HEK293 (cell line): ENCODE measurements around the gene SCFD2.

Experiments
- CTCF ChIP-seq: fragments of 450-650 bp; formaldehyde crosslinking; IDR thresholded peaks from 2 replicates; pipeline ENCODE4 v1.5.1; 2016; ENCODE audit warnings: missing biosample characterization, missing genetic modification characterization
- ELK4 ChIP-seq: IDR thresholded peaks from 2 replicates; pipeline ENCODE4 v1.6.1; 2011; ENCODE audit warnings: mild to moderate bottlenecking, low read depth, low read length, borderline replicate concordance
- ZNF140 ChIP-seq: fragments of 450-650 bp; formaldehyde crosslinking; IDR thresholded peaks from 2 replicates; pipeline ENCODE4 v1.5.1; 2016; ENCODE audit warnings: missing biosample characterization, missing genetic modification characterization
- ZNF629 ChIP-seq: fragments of 450-650 bp; formaldehyde crosslinking; IDR thresholded peaks from 2 replicates; pipeline ENCODE4 v1.5.1; 2017; ENCODE audit warnings: missing biosample characterization, missing genetic modification characterization
- ZNF747 ChIP-seq: fragments of 450-650 bp; formaldehyde crosslinking; IDR thresholded peaks from 2 replicates; pipeline ENCODE4 v1.5.1; 2016; ENCODE audit warnings: missing biosample characterization, missing genetic modification characterization

GRCh38 chr4:53161787-53162433 is 204.0 kb downstream of the SCFD2 start:
- no peak for TF ChIP-seq ZNF629
- no peak for TF ChIP-seq ELK4
- TF ChIP-seq CTCF (tag by site-specific recombination) = no peak
- no peak for TF ChIP-seq ZNF140 (tag by site-specific recombination)
- TF ChIP-seq ZNF747 (tag by site-specific recombination) = no peak
